HG02970 (cell line): ENCODE results near the gene FDX2.

Experiments
- ATAC-seq: cut with Tn5 transposase; IDR thresholded peaks from one replicate; pipeline ENCODE4 v1.9.1; 2021; ENCODE audit warnings: mild to moderate bottlenecking, moderate library complexity, moderate number of reproducible peaks; ENCODE audit not compliant: unreplicated experiment, low FRiP score

FDX2 gene

GRCh38 chr19:10333758-10334587 is 18.2 kb upstream of the FDX2 start:
- no peak for ATAC-seq

- ATAC-seq = peak; percentile 81
Measured at GRCh38 chr19:10332965-10333757, 17.3 kb upstream of the FDX2 start, which contains the start of gene RAVER1. Gene RAVER1 (minus strand): TSS chr19:10333529. CDS start chr19:10333507, 22 bp downstream.

GRCh38 chr19:10332158-10332964 is 16.5 kb upstream of the FDX2 start:
- ATAC-seq = no peak

GRCh38 chr19:10329555-10329954 is 13.7 kb upstream of the FDX2 start:
- ATAC-seq = no peak

- no peak for ATAC-seq
Measured at GRCh38 chr19:10328558-10329429, 13.0 kb upstream of the FDX2 start.

GRCh38 chr19:10327793-10328192 is 12.0 kb upstream of the FDX2 start:
- ATAC-seq = no peak

- no peak for ATAC-seq
Measured at GRCh38 chr19:10325732-10326131, 9.9 kb upstream of the FDX2 start.

- ATAC-seq = no peak
Measured at GRCh38 chr19:10321874-10322835, 6.3 kb upstream of the FDX2 start.

GRCh38 chr19:10321417-10321797 is 5.6 kb upstream of the FDX2 start:
- no peak for ATAC-seq

- no peak for ATAC-seq
Measured at GRCh38 chr19:10320602-10321416, 5.0 kb upstream of the FDX2 start.

GRCh38 chr19:10318807-10319682 is 3.2 kb upstream of the FDX2 start:
- no peak for ATAC-seq

GRCh38 chr19:10317857-10318462 is 2.1 kb upstream of the FDX2 start:
- no peak for ATAC-seq

GRCh38 chr19:10317045-10317856 is 1.4 kb upstream of the FDX2 start:
- ATAC-seq = no peak

- ATAC-seq = no peak
Measured at GRCh38 chr19:10316229-10317044, 622 bp upstream of the FDX2 start.

- ATAC-seq = no peak
Measured at GRCh38 chr19:10309423-10309822, 6.4 kb downstream of the FDX2 start, which contains the start of gene ZGLP1. Gene ZGLP1 (minus strand): TSS chr19:10309815.
